GM19240 (cell line): ENCODE measurements around the gene LINS1.

Experiments
- DNase-seq: peaks from one replicate; pipeline ENCODE4 v3.0.0; 2011; ENCODE audit warnings: low spot score; ENCODE audit not compliant: insufficient read length

Gene LINS1

DNA sequence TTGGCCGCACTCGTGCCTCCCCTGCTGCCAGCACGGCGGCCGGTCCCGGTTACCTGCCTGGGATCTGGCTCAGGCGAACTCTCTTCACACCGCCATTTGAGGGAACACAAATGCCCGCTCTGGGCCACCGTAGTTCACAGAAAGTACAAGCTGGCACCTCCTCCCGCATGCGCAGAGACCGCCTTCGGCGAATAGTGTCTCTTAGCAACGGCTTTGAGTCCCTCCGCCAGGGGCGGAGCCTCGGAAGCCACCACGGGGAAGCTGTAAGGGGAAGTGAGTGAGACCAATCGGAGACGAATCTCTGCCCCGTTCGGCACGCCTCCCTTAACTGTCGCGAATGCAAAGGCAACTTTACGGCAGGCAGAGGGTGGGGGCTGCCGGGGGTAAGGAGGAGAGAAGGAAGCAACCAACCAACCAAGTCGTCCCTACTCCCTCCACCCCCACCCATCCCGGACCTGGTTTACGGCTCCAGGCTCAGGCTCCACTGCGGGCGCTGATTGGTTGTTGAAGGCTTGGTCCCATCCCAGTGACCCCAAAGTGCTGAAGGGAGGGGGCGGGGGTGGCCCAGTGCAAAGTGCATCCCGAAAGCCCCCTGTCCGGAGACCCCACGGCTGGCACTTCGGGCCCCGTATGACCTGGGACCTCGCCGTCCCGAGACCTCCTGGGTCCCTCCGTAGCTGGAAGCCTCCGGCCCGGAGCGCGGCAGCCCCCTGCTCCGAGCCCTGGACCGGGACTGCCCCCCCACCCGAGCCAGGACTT, at the start of gene LINS1, which contains the start of gene ASB7:
Gene LINS1, minus strand, starts transcription at position 121 of the 759 bp plus-strand sequence. CDS start 21,342 bp downstream, outside the sequence.
Gene ASB7, plus strand, starts transcription at position 526 of the 759 bp plus-strand sequence. CDS start 9,628 bp downstream, outside the sequence.
- peak; percentile 63 for DNase-seq

- DNase-seq, result no peak
Observed at GRCh38 chr15:100651253-100651652, 49.3 kb upstream of the LINS1 start.

- no peak for DNase-seq
Observed at GRCh38 chr15:100650685-100651084, 48.7 kb upstream of the LINS1 start.

GRCh38 chr15:100648951-100649350, 47.0 kb upstream of the LINS1 start:
- no peak for DNase-seq

DNA sequence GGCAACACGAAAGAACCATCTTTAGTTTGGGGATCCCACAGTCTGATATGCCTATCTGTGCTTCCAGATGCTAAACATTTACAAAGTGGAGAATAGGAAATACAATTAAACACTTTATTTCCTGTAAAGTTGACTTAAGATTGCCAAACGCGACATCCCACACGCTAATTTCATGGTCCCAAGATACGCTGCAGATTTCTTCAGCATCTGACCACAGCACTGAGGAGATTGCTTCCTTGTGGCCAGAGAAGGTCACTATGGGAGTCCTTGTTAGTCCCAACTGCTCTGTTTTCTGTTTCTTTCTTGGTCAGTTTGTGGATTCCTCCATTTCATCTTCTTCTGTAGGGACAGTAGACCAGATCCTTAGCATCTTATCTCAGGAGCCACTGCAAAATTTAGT, 43.7 kb upstream of the LINS1 start:
- no peak for DNase-seq

DNA sequence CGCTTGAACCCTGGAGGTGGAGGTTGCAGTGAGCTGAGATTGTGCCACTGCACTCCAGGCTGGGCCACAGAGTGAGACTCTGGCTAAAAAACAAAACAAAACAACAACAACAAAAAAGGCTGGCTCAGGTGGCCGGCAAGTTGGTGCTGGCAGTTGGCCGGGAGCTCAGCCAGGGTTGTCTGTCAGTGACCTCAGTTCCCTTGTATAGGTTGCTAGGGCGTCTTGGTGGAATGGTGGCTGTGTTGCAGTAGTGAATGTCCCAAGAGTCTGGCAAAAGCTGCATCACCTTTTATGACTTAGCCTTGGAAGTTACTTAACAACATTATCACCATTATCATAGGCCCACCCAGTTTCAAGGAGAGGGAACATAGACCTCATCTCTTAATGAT, 41.0 kb upstream of the LINS1 start:
- DNase-seq, result no peak

DNA sequence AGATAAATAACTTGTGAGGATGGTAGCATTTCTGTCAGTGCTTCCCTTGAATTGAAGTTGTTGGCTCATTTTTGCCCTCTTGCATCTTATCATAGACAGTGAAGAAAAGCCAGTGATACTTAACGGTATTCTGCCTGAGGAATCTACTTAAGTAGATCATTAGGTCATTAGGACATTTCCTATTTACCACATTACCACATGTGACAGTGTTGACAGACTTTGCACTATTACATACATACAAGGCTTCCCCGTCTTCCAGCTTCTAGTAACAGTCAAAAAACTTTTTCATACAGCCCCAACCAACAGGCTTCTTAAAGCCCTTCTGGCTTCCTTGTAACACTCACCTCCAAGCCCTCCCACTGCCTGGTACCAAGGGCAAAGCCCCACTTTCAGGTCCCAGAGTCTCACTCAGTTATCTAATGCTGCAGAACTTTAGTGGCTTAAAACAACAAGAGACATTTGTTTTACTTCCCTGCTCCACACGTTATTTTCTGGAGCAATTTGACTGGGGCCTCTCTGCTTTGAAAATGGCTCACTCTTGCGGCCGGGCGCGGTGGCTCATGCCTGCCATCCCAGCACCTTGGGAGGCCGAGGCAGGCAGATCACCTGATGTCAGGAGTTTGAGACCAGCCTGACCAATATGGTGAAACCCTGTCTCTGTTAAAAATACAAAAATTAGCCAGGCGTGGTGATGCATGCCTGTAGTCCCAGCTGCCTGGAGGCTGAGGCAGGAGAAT, 40.4 kb upstream of the LINS1 start:
- no peak for DNase-seq

- DNase-seq, result no peak
Observed at GRCh38 chr15:100638177-100638730, 36.3 kb upstream of the LINS1 start.

DNA sequence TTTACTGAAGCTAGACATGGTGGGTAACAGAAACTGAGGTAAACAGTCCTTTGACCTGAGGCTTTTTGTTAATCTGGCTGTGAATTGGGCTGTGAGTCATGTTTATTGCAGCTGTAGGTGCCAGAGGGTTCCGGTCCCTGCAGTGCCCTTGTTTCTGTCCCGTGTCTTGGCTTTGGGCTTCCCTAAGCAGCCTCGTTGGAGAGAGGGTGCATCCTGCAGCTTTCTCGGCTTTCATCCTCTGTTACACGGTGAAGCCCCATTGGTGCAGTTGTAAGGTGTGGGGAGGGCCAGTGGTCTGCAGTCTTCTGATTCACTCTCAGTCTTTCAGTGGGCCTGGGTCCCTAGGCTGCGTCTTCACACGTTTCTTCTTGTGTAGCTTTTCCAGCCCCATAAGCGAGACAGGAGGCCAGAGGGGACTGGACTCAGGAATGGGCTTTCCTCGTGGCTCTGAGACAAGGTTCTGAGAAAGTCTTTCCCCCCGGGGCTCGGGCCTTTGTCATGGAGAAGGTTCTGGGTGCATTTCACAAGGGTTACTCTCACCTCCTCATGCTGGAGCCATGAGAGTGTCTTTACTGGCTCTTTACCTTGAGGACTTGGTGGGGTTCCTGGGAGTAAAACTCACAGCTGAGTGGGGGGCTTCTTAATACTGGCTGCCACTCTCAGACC, 33.6 kb upstream of the LINS1 start:
- DNase-seq, result no peak

GRCh38 chr15:100633763-100634075, 31.7 kb upstream of the LINS1 start:
- no peak for DNase-seq

- no peak for DNase-seq
Observed at GRCh38 chr15:100631831-100632230, 29.8 kb upstream of the LINS1 start.

DNA sequence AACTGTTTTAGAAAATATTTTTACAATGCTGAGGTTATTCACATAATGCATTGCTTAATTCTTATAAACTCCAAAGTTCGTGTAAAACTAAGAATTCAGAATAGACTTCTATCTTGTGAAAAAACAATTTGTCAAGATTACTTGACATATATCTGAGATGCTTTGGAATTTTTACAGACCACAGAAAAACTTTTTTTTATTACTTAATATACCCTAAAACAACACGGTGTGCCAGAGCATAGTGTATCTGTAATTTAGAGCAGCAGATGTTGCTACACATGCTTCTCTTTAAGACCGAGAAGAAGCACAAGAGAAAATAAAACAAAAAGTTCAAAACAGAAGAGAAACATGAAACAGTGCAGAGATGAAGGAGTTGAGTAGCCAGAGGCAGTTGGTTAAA, 26.8 kb upstream of the LINS1 start:
- no peak for DNase-seq

- peak; percentile 16 for DNase-seq
Observed at GRCh38 chr15:100627789-100628395, 25.9 kb upstream of the LINS1 start.

DNA sequence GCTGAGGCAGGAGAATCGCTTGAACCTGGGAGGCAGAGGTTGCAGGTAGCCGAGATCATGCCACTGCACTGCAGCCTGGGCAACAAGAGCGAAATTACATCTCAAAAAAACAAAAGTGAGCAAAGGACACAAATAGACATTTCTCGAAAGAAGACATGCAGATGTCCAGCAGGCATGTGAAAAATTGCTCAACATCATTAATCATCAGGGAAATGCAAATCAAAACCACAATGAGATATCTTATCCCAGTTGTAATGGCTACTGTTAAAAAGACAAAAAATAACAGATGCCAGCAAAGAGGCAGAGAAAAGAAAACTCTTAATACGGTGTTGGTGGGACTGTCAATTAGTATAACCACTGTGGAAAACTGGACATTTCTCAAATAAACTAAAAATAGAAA, 21.3 kb upstream of the LINS1 start:
- DNase-seq, result no peak

- no peak for DNase-seq
Observed at GRCh38 chr15:100616700-100617099, 14.7 kb upstream of the LINS1 start.

GRCh38 chr15:100615801-100616200, 13.8 kb upstream of the LINS1 start:
- DNase-seq, result no peak

DNA sequence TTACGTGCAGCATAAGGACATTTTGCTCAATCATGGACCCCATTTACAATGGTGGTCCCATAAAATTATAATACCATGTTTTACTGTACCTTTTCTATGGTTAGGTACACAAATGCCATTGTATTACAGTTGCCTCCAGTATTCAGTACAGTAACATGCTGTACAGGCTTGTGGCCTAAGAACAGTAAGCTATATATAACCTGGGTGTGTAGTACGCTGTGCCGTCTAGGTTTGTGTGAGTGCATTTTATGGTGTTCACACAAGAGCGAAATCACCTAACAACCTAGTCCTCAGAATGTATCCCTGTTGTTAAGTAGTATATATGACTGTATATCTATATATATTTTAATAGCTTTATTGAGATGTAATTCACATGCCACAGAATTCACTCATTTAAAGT, 12.9 kb upstream of the LINS1 start:
- DNase-seq, result no peak

DNA sequence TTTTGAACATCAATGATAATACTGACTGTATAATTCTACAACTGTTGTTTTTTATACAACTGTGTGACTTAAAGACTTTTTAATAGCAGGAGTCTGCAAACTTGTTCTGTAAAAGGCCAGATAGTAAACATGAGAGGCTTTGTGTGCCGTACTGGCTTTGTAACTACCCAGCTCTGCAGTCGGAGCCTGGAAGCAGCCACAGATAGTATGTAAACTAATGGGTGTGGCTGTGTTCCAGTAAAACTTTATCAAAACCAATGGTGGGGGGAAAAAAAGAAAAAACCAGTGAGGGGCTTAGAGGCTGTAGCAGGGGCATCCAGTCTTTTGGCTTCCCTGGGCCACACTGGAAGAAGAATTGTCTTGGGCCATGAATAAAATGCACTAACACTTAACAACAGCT, 12.4 kb upstream of the LINS1 start:
- DNase-seq, result no peak

DNA sequence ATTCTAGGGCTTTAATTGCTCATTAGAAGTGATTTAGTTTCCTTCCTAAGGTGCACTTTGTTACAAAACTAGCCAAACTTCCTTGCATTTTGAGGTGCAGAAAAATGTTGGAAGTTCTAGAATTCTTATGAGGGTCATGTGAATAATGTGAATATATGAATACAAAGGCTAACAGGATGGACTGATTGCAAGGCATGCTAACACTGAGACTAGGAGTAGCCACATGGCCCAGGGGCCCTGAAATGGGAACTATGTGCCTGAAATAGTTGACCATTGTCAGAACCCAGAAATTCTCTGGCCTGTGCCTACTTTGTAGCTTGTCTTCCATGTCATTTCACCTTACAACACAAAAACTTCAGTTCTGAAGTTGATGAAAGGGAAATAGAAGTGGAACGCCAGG, 11.2 kb upstream of the LINS1 start:
- DNase-seq, result no peak

- no peak for DNase-seq
Observed at GRCh38 chr15:100612539-100612938, 10.6 kb upstream of the LINS1 start.

- DNase-seq, result no peak
Observed at GRCh38 chr15:100602823-100603393, 924 bp upstream of the LINS1 start.
